ENCODE measurements around the gene TLNRD1. TPM values are rescaled to one million over a fixed set of nuclear protein-coding genes. Genes with fewer than 3 reads are reported as not detected.

Gene TLNRD1
- total RNA-seq, 4 donors from 2014 or later = 10.1 to 22.4 (median 17.8) TPM

- Histone ChIP-seq H3K27ac (peak overlapping the region in 1 of 2 donors; percentile 41), H3K9me3 (no peaks in the 10 kb centered on the region), H3K36me3 (no peaks in the 10 kb centered on the region), H3K4me3 (no peak overlapping the region), H3K4me1 (no peaks in the 10 kb centered on the region), H3K27me3 (no peaks in the 10 kb centered on the region)
- no peak for DNase-seq
- TF ChIP-seq, protein P1, sequence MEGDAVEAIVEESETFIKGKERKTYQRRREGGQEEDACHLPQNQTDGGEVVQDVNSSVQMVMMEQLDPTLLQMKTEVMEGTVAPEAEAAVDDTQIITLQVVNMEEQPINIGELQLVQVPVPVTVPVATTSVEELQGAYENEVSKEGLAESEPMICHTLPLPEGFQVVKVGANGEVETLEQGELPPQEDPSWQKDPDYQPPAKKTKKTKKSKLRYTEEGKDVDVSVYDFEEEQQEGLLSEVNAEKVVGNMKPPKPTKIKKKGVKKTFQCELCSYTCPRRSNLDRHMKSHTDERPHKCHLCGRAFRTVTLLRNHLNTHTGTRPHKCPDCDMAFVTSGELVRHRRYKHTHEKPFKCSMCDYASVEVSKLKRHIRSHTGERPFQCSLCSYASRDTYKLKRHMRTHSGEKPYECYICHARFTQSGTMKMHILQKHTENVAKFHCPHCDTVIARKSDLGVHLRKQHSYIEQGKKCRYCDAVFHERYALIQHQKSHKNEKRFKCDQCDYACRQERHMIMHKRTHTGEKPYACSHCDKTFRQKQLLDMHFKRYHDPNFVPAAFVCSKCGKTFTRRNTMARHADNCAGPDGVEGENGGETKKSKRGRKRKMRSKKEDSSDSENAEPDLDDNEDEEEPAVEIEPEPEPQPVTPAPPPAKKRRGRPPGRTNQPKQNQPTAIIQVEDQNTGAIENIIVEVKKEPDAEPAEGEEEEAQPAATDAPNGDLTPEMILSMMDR (IDR thresholded peaks at IDR 0.05) = no peak
- TF ChIP-seq POLR2A (IDR thresholded peaks at IDR 0.05) = no peak
- intact Hi-C loops (cut with DNase I; ENCODE audit: low total_unique reads) = no loop called here
Observed at GRCh38 chr15:80978685-80979329, 21.9 kb upstream of the TLNRD1 start.

- no peaks in the 10 kb centered on the region for H3K4me1 ChIP-seq
- no peaks in the 10 kb centered on the region for H3K9me3 ChIP-seq
- no peaks in the 10 kb centered on the region for H3K36me3 ChIP-seq
- intact Hi-C loops (cut with DNase I; ENCODE audit: low total_unique reads) = no loop called here
- no peaks in the 10 kb centered on the region for H3K27me3 ChIP-seq
- no peak for DNase-seq
- TF ChIP-seq, protein P1 (IDR thresholded peaks at IDR 0.05) = no peak
- no peak for TF ChIP-seq POLR2A (IDR thresholded peaks at IDR 0.05)
- H3K4me3 ChIP-seq = no peak overlapping the region
- no peak overlapping the region for H3K27ac ChIP-seq
Observed at GRCh38 chr15:80979538-80980200, 21.1 kb upstream of the TLNRD1 start.

DNA sequence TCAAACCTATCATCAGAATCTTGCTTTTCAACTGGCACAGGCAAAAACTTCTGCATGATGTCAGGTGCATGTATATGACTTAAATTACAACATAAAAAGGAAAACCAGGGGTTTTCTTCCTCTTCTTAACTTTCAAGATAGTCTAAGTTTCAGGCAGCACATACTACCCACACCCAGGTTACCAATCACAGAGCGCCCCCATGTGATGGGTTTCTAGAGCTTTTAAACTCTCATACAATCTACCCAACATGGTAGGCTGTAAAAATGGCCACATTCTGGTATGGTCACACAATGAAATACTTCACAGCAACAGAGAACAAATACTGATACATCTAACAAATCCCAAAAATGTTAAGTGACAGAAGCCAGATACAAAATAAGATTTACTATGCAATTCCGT, 18.5 kb upstream of the TLNRD1 start:
- H3K36me3 ChIP-seq = no peaks in the 10 kb centered on the region
- TF ChIP-seq POLR2A (IDR thresholded peaks at IDR 0.05) = no peak
- TF ChIP-seq, protein P1 (IDR thresholded peaks at IDR 0.05) = no peak
- H3K4me3 ChIP-seq = no peak overlapping the region
- no peak for DNase-seq
- H3K27ac ChIP-seq = no peak overlapping the region
- no peaks in the 10 kb centered on the region for H3K9me3 ChIP-seq
- intact Hi-C loops (cut with DNase I; ENCODE audit: low total_unique reads) = no loop called here
- H3K4me1 ChIP-seq = no peaks in the 10 kb centered on the region
- H3K27me3 ChIP-seq = no peaks in the 10 kb centered on the region

GRCh38 chr15:80982839-80983238, 17.9 kb upstream of the TLNRD1 start:
- intact Hi-C loops (cut with DNase I; ENCODE audit: low total_unique reads) = no loop called here
- H3K4me3 ChIP-seq = no peak overlapping the region
- H3K9me3 ChIP-seq = no peaks in the 10 kb centered on the region
- peaks cover 0 to 2% of the 10 kb centered on the region in 2 donors for H3K4me1 ChIP-seq
- TF ChIP-seq POLR2A (IDR thresholded peaks at IDR 0.05) = no peak
- H3K27me3 ChIP-seq = no peaks in the 10 kb centered on the region
- no peaks in the 10 kb centered on the region for H3K36me3 ChIP-seq
- no peak for DNase-seq
- H3K27ac ChIP-seq = no peak overlapping the region

GRCh38 chr15:80984856-80985255, 15.9 kb upstream of the TLNRD1 start:
- no peak for DNase-seq
- H3K4me3 ChIP-seq = no peak overlapping the region
- H3K27me3 ChIP-seq = no peaks in the 10 kb centered on the region
- H3K9me3 ChIP-seq = no peaks in the 10 kb centered on the region
- H3K4me1 ChIP-seq = peaks cover 7 to 11% of the 10 kb centered on the region in 2 donors
- no peak overlapping the region for H3K27ac ChIP-seq
- no peaks in the 10 kb centered on the region for H3K36me3 ChIP-seq
- intact Hi-C loops (cut with DNase I; ENCODE audit: low total_unique reads) = no loop called here
- no peak for TF ChIP-seq POLR2A (IDR thresholded peaks at IDR 0.05)
- TF ChIP-seq, protein P1 (IDR thresholded peaks at IDR 0.05) = no peak
